ENCODE measurements around the gene NRL. TPM values are rescaled to one million over a fixed set of nuclear protein-coding genes. Genes with fewer than 3 reads are reported as not detected.

The NRL gene
- total RNA-seq, 1 experiment from 2014 or later: 2.5 TPM

DNA sequence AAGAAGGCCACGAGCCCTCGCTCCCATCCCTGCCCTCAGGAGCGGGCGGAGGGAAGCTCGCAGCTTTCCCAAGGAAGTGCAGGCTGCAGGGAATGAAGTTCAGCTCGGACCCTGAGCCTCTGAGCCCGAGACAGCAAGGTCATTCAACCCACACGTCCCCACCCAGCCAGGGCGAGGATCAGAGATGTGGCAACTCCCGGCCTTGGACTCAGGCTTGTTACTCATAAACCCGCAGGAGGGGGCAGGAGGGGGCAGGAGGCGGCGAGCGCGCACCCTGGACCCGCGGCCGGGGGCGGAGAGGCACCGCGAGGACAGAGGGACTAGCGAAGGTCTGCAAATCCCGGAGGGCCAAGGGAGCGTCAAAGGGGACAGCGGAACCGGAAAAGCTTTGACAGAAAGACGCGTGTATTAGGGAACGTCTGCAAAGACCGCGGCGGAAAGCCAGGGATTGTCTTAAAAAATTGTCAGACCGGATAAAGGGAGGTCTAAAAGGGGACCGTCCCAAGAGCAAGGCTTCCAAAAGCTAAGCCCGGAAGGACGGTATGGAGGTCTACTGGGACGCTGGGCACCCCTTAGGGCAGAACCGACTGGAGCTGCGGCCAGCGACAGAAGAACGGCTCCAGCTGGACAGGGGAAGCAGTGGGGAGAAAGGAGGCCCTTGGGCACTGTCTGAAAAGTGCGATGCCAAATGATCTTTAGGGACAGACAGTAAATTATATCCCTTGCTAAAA is 783 bp downstream of the NRL start:
- Histone ChIP-seq H3K4me2 (ENCODE audit: insufficient read depth, insufficient read length, low read length) (peak overlapping the region; percentile 76), H3K9ac (ENCODE audit: extremely low read depth, insufficient read length, low read length) (peak overlapping the region; percentile 41), H3K18ac (ENCODE audit: insufficient read length, low read depth, low read length) (no peak overlapping the region), H3K27ac (ENCODE audit: insufficient read length, low read depth, low read length) (peak overlapping the region; percentile 36), H2AFZ (ENCODE audit: low read length) (no peak overlapping the region), H3K4me1 (ENCODE audit: insufficient read depth, low read length) (no peaks in the 10 kb centered on the region), H2BK12ac (ENCODE audit: insufficient read length, low read depth, low read length) (no peak overlapping the region), H3K27me3 (ENCODE audit: insufficient read depth, low read length) (no peaks in the 10 kb centered on the region), H3K9me3 (ENCODE audit: control insufficient read depth, low read depth, low read length) (no peaks in the 10 kb centered on the region), H3K79me2 (ENCODE audit: insufficient read depth, low read length) (no peaks in the 10 kb centered on the region), H3K79me1 (ENCODE audit: insufficient read depth, low read depth, low read length, poor library complexity, severe bottlenecking) (no peaks in the 10 kb centered on the region), H4K8ac (replicated peaks; ENCODE audit: insufficient read length, low read depth, low read length) (no peak overlapping the region), H3K4ac (ENCODE audit: low read depth, low read length) (no peak overlapping the region), H3K56ac (ENCODE audit: insufficient read length, low read depth, low read length) (no peak overlapping the region), H4K20me1 (ENCODE audit: control insufficient read depth, insufficient read depth, insufficient read length) (no peaks in the 10 kb centered on the region), H2AK5ac (ENCODE audit: insufficient read length, low read length) (no peak overlapping the region), H2BK120ac (ENCODE audit: low read depth, low read length, poor library complexity, severe bottlenecking) (no peak overlapping the region), H4K91ac (ENCODE audit: insufficient read length, low read depth, low read length) (no peak overlapping the region), H3T11ph (ENCODE audit: low read length) (no peak overlapping the region), H2BK15ac (ENCODE audit: low read depth, low read length) (no peak overlapping the region), H3K14ac (ENCODE audit: insufficient read depth, low read length) (no peak overlapping the region), H2BK5ac (ENCODE audit: insufficient read length, low read length) (no peak overlapping the region), H4K5ac (ENCODE audit: insufficient read length, low read depth, low read length) (no peak overlapping the region), H3K23ac (ENCODE audit: insufficient read length, low read depth, low read length) (no peak overlapping the region), H3K23me2 (ENCODE audit: insufficient read length, low read depth, low read length, poor library complexity, severe bottlenecking) (peaks cover 13% of the 10 kb centered on the region), H2BK20ac (ENCODE audit: low read depth, low read length, poor library complexity, severe bottlenecking) (no peak overlapping the region)
- H3K27me3 Mint-ChIP-seq (ENCODE audit: low read depth): peaks cover 3% of the 10 kb centered on the region; the same call in 1 of the 2 replicates
- peaks cover 9 to 35% (median 25%) of the 10 kb centered on the region in 3 experiments; a peak in 6 of 7 replicates for H3K36me3 Mint-ChIP-seq (ENCODE audit: insufficient read depth in 1 of 3, low read depth in 3 of 3)
- no CpG with 5 or more reads among the region's 42 CpGs for WGBS (ENCODE audit: extremely low coverage, insufficient read length, low lambda C conversion rate)
- H3K9me3 Mint-ChIP-seq: no peaks in the 10 kb centered on the region; a peak in 1 of 5 replicates
- DNase-seq: peak; percentile 89
- TF ChIP-seq, protein P1, sequence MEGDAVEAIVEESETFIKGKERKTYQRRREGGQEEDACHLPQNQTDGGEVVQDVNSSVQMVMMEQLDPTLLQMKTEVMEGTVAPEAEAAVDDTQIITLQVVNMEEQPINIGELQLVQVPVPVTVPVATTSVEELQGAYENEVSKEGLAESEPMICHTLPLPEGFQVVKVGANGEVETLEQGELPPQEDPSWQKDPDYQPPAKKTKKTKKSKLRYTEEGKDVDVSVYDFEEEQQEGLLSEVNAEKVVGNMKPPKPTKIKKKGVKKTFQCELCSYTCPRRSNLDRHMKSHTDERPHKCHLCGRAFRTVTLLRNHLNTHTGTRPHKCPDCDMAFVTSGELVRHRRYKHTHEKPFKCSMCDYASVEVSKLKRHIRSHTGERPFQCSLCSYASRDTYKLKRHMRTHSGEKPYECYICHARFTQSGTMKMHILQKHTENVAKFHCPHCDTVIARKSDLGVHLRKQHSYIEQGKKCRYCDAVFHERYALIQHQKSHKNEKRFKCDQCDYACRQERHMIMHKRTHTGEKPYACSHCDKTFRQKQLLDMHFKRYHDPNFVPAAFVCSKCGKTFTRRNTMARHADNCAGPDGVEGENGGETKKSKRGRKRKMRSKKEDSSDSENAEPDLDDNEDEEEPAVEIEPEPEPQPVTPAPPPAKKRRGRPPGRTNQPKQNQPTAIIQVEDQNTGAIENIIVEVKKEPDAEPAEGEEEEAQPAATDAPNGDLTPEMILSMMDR (conservative IDR thresholded peaks at IDR 0.05): no peak
- H3K27ac Mint-ChIP-seq: peak overlapping the region; percentile 93 to 100 (median 98); a peak in 6 of 7 replicates
- H3K4me1 Mint-ChIP-seq: peaks cover 13 to 15% of the 10 kb centered on the region in 2 experiments
- peak overlapping the region; percentile 93 to 95 for H3K4me3 Mint-ChIP-seq

Data from H9 (cell line).